Caki2 (cell line): ENCODE results near the gene MSANTD3. TPM values are rescaled to one million over a fixed set of nuclear protein-coding genes. Genes with fewer than 3 reads are reported as not detected.

ENCODE experiments used
- DNase-seq: peaks from one replicate; pipeline ENCODE4 v3.0.0-alpha.2; 2015; ENCODE audit warnings: low read depth
- in situ Hi-C: cut with HindIII; loops from 2 replicates; pipeline ENCODE4 v1.10.0; 2016; ENCODE audit warnings: low sequenced_read_pairs, low pct_unique_long_range_greater_than_20kb, mixed read lengths
- total RNA-seq: library from RNA; depleted of rRNA; stranded (reverse); fragments of >200 nt; shearing (Covaris generic); gene quantifications from 2 replicates; pipeline ENCODE4 v1.2.3, GENCODE V29; 2014; ENCODE audit warnings: low replicate concordance

Gene MSANTD3
- total RNA-seq, 1 experiment from 2014 or later = 90.2 TPM

DNA sequence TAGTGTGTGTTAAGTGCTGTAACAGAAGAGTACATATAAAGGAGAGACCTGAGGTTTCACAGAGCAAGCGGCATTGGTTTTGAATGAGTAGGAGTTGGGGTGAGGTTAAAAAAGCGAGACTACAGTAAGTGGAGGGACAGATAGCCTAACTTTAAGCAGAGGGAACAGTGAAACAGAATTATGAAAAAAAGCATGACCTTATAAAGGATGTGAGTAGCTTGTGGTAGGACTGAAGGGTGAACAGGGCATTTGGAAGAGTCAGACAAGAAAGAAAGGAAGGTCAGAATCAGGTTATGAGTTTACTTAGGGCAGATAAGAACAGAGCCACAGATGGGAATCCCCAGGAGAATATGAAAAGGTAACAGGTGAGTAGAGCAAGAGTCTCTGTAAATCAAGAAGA lies 22.5 kb downstream of the MSANTD3 start:
- in situ Hi-C loops = no loop called here

DNA sequence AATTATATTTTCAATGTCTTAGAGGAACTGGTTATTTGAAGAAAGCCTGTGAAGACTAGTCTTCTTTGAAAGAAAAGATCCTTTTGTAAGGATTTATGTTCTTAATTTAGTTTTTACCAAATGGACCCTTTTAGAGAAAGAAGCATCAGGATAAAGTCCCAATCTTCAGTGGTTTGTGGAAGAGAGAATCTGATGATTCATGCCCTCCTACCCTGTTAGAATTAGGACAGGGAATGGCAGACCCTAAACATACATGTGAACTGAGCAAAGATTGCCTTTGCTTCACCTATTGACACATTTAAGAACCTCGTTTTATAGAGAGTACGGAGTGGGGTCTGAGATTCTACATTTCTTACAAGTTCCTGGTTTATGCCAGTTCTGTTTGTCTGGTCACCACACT lies 26.0 kb downstream of the MSANTD3 start:
- no peak for DNase-seq
- in situ Hi-C loops = no loop called here

More for the DNA sequence above, 22.5 kb downstream of the MSANTD3 start:
- no peak for DNase-seq

DNA sequence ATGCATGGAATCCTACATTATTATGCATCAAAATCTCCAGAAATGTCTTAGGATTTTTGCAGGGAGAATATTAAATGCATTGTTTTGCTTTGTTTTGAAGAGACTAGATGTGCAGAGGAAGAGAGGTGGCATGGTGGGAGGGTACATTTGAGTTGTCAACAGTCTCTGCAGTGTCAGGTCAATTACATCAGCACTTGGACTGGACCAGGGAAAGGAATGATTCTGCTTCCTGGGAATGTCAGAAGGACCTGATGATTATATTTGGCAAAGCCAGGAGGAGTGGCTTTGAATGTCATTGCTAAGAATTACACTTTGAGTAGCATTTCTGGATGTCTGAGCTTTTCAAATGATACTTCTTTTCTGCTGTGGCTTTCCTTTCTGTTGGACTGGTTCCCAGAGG lies 28.5 kb downstream of the MSANTD3 start:
- no peak for DNase-seq
- in situ Hi-C loops = no loop called here

DNA sequence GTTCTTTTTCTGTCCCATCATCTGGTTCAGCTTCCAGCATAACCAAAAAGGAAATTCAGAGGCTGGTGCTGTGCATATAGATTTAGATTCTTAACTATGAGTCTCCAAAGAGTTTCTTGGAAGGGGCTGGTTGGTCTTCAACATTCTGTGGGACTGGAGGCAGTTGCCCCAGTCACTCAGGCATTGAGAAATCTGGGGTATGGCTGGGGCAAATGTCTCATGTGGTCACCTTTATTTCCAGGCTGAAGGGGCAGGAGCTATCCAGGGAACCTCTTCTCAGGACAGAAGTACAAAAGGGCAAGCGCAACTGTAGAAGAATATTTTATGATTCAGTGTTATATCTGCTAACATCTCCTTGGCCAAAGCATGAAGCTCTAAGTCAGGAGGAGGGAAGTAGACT lies 30.6 kb downstream of the MSANTD3 start:
- in situ Hi-C loops = no loop called here
- no peak for DNase-seq

DNA sequence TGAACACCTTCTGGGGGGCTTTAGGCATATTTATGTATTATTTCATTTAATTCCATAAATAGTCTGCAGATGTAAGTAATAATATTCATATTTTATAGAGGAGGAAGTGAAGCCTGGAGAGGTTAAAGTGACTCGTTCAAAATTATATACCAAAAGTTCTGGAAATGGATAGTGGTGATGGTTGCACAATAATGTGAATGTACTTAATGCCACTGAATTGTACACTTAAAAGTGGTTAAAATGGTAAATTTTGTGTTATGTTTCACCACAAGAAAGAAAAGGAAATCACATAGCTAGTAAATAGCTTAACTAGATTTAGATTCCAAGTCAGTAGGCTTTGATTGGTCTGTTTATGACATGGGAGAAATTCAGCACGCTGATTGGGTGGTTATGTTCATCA lies 33.0 kb downstream of the MSANTD3 start:
- in situ Hi-C loops = no loop called here
- DNase-seq = no peak

DNA sequence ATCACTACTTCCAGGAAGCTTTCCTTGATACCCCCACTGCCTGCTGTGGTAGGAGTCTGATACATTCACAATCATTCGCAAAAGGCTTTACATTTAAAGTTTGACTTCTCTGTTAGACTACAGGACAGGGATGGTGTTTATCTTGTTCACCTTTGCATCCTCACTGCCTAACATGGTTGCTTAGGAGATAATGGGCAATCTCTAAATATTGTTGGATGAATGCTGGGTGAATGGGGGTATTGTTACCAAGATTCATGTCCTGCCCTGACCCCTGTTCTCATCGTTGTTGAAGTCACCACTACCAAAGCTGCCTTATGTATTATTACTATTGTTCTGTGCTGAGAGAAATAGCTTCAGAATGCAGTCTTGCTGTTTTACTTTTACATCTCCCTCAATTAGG lies 38.3 kb downstream of the MSANTD3 start:
- DNase-seq = no peak
- in situ Hi-C loops = no loop called here

DNA sequence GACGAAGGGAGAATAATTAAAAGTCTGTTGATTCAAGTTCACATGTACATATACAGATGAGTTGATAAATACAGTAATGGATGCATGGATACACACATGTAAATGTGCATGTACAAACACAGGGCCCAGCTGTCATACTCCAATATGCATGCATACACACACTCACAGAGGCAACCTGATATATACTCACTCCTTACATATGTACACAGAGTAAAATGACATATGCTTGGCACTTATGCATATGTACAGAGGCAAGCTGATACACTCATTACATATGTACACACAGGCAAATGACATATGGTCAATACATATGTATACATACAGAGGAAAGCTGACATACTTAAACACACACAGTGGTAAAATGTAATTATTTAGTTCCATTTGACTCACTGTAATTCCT lies 38.8 kb downstream of the MSANTD3 start:
- in situ Hi-C loops = no loop called here
- no peak for DNase-seq

DNA sequence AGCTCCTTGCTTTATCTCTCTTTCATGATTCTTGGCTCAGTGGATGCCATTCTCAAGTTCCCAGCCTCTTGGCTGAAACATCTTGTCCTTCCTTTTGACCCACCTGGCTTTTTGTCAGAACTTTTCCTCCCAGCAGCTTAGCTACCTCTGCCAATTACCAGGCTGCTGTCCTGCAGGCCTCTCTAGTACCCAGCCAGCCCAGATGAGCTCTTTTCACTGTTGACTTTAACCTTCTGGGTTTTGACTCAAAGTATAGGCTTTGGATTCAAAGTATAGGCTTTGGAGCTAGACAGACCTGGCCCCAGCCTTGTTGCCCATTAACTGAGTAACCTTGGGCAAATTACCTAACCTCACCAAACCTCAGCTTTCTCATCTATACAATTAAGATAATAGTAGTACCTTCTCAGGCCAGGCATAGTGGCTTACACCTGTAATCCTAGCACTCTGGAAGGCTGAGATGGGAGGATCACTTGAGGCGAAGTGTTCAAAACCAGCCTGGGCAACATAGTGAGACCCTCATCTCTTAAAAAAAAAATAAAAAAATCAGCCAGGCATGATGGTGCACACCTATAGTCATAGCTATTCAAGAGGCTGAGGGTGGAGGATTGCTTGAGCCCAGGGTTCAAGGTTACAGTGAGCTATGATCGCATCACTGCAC lies 39.4 kb downstream of the MSANTD3 start:
- in situ Hi-C loops = no loop called here
- no peak for DNase-seq

DNA sequence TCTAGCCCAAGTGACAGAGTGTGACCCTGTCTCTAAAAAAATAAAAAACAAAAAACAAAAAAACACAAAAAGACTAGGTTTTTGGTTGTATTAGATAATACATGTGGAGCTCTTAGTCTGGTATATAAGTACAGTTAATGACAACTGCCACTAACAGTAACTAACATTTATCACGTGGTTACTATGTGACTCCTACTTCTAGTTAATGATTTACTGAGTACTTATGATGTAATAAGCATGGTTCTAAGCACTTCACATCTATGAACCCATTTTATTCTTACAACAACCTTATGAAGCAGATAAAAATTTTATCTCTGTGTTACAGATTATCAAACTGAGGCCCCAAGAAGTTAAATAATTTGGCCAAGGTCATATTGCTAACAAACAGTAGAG lies 39.9 kb downstream of the MSANTD3 start:
- no peak for DNase-seq
- in situ Hi-C loops = no loop called here

DNA sequence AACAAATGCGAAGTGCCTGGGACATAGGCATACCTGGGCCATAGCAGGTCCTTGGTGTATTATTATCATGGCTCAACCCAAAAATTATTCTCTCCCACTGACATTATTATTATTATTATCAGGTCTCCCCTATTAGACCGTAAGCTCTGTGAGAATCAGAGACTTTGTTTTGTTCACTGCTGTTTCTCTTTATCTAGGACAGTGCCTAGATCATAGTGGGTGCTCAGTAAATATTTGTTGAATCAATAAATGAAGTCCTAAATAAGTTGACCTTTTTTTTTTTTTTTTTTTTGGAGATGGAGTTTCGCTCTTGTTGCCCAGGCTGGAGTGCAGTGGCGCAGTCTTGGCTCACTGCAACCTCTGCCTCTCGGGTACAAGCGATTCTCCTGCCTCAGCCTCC lies 41.1 kb downstream of the MSANTD3 start:
- in situ Hi-C loops = no loop called here

DNA sequence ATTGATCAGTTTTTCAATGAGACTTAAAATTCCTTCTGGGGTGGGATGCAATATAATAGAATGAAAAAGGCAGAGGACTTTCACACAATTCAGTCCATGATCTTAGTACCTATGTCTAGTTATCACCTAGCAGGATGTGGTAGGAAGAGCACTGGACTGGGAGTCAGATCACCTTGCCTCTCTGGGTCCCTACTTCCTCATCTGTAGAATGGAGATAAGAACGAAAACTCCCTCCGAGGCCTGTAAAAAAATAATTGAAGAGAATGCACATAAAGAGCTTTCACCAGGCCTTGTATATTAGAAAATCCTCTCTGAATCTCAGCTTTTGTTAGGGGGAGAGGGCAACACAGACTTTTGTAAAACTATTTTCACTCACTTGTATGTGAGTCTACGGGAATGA lies 45.3 kb downstream of the MSANTD3 start:
- in situ Hi-C loops = no loop called here
- no peak for DNase-seq

More for the DNA sequence above, 41.1 kb downstream of the MSANTD3 start:
- no peak for DNase-seq

DNA sequence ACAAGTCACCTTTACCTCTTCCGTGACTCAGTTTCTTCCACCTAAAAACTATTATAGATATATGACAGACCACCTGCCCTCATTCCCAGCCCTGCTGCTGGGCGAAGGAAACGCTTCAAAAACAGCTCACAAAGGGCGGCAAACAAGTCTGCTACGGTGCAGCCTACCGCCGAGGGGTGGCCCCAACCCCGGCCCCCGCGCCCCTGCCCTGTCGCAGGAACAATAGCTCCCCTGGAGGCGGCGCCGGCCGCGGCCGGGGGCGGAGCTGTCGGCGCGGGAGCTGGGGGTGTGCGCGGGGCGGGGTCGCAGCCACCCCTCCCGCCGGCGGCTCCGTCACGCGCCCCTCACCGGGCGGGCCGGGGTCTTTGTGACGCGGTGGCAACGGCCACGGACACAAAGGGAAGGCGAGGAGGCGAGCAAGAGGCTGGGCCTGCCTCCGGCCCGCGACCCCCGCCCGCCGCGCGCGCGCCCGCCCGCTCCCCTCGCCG lies 45.9 kb downstream of the MSANTD3 start, which contains the start of gene TMEFF1:
TMEFF1 (plus strand) TSS at position 362 of the 488 bp plus-strand sequence. CDS start 396 bp downstream, outside the sequence.
- DNase-seq = peak; percentile 33
- in situ Hi-C loops = no loop called here

DNA sequence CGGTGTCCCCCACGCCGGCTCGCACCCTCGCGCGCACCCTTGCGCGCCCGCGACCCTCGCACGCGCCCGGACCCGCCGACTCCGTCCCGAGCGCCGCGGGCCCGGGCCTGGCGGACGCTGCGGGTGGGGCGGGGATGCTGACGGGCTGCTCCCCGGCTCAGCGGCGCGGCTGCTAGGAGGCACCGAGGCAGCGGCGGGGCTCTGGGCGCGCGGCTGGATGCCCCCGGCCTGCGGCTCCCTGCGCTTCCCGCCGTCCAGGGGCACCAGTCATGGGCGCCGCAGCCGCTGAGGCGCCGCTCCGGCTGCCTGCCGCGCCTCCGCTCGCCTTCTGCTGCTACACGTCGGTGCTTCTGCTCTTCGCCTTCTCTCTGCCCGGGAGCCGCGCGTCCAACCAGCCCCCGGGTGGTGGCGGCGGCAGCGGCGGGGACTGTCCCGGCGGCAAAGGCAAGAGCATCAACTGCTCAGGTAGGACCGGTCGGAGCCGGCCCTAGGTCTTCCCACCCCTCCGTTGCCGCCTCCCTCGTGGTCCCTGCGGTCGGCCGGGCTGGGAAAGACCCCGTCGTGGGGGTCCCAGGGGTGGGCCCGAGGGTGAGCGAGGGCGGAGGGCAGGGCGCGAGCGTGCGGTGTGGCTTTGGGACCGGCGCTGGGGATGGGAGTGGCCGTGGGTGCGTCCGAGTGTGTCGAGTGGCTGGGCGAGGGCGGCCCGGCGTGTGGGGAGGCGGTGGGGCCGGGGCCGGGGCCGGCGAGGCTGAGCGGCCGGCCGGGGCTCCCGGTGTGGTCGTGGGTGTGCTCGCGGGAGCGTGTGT lies 46.5 kb downstream of the MSANTD3 start:
- DNase-seq = peak; percentile 56
- in situ Hi-C loops = no loop called here

DNA sequence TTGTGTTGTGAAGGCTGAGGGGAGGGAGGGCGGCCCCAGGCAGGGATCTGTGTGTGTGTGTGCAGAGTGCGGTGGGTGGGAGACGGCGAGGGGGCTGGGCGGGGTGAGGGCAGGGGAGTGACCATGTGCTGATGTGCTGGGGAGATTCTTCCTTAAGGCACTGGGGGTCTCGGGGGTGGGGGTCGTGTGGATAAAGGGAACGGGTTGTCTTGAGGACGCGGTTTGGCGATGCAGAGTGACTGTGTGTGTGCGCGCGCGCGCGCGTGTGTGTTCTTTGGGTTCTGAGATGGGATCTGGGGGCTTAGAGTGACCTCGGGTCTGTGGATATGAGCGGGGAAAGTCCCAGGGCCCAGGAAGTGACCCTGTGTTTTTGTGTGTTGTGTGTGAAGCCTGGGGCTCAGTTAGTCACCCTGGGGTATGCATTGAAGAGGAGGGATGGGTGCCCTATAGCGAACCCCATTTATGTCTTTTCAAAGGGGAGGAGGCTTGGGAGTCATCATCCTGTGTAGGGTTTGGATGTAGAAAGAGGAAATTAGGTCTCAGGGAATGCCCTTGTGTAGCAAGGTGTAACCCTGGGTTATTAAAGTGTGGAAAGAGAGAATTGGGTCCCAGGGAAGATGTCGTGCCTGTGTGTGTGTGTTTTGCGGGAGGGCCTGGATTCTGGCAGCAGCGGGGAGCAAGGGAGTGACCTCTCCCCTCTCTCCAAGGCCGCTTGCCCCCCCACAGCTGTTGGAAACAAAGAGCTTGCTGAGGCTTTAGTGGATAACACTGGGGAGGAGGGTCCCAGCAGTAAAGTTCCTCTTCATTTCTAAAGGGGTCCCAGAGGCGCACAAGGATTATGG lies 47.4 kb downstream of the MSANTD3 start:
- no peak for DNase-seq
- in situ Hi-C loops = no loop called here

DNA sequence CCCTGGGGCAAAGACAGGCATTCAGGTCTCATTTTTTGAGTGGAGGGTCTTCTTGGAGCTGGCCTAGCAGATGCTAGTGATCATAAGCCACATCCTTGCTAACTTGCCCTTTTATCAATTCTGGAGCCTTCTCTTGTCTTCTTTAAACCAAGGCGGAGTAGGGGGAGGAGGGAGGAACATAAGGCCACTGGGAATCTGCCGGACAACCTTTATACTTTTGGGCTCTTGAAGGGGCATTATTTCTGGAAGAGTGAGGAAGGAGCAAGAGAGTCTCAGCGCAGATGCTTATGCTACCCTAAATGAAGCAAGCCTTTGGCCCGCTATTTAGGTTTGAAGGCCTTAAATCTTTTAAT lies 48.0 kb downstream of the MSANTD3 start:
- no peak for DNase-seq
- in situ Hi-C loops = no loop called here

DNA sequence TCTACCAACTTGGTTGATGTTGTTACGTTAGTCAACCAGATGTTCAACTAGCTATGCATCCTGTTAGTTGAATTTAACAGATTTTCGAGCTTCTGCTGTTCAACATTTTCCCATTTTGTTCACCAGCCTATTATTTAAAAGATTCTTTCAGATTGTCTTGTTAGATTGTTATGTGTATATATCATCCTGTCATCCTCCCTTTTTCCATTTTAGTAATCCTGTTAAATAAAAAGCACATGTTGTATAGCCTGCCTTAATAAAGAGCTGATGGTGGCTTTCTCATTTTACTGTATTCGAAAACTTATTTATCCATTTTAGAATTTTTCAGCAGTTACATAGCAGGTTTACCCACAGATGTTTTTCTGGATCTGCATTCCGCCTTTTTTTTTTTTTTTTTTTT lies 50.3 kb downstream of the MSANTD3 start:
- in situ Hi-C loops = no loop called here
- no peak for DNase-seq

DNA sequence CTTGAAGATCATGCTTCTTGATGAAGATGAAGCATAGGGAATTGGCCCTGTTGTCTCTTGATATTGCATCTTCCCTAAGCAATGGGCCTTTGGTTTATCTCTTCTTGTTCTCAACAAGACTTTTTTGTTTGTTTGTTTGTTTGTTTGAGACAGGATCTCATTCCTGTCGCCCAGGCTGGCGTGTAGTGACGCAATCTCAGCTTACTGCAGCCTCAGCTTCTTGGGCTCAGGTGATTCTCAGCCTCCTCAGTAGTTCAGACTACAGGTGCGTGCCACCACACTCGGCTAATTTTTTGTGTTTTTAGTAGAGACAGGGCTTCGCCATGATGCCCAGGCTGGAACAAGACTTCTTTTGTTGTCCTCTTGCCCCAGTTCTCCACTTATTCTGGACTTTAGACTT lies 51.2 kb downstream of the MSANTD3 start:
- DNase-seq = no peak
- in situ Hi-C loops = no loop called here

DNA sequence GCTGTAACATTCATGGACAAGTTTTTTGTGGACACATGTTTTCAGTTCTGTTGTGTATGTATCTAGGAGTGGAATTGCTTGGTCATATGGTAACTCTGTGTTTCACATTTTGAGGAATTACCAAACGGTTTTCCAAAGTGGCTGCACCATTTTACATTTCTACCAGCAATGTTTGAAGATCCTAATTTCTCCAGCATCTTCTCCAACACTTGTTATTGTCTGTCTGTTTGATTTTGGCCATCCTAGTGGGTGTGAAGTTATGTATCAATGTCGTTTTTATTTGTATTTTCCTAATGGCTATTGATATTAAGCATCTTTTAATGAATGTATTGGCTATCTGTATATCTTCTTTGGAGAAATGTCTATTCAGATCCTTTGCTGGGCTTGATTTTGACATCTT lies 52.9 kb downstream of the MSANTD3 start:
- in situ Hi-C loops = no loop called here

DNA sequence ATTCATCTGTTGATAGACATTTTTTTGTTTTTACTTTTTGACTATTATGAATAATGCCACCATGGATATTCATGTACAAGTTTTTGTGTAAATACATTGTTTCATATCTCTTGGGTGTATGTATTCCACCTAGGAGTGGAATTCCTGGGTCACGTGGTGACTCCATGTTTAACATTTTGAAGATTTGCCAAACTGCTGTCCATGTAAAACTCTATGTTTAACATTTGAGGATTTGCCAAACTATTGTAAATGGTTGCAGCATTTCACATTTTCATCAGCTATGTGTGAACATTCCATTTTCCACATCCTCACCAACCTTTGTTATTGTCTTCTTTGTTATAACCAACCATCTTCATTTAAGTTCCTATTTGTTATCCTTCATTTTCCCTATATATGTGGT lies 58.3 kb downstream of the MSANTD3 start:
- no peak for DNase-seq
- in situ Hi-C loops = no loop called here

More for the DNA sequence above, 52.9 kb downstream of the MSANTD3 start:
- DNase-seq = no peak
